ENCODE data around the gene POU2AF1. TPM values are rescaled to one million over a fixed set of nuclear protein-coding genes. Genes with fewer than 3 reads are reported as not detected.
A peak's percentile ranks its signal among the peaks of the same experiment; 100 is the strongest.

POU2AF1 gene
- total and polyA plus RNA-seq, 2 of the 13 experiments (the other 11 are each of a cell fraction or from before 2014, with no cell fraction given), result 1.9 to 3.6 TPM

GRCh38 chr11:111360150-111361043 lies 18.7 kb downstream of the POU2AF1 start (continued):
- TF ChIP-seq GABPB1 (CRISPR knock-in tag; IDR thresholded peaks at IDR 0.05) (peak; percentile 83), TCF7 (IDR thresholded peaks at IDR 0.05; ENCODE audit: low read depth) (peak; percentile 95), HES4 (CRISPR knock-in tag; IDR thresholded peaks at IDR 0.05; ENCODE audit: borderline replicate concordance) (0 out of 2 replicates have a peak, but pooled peaks have one; percentile 40), ZZZ3 (CRISPR knock-in tag; IDR thresholded peaks at IDR 0.05; ENCODE audit: borderline replicate concordance) (no peak; the same call in 1 of the 2 replicates), BCL3 (CRISPR knock-in tag; IDR thresholded peaks at IDR 0.05) (peak; percentile 89), ZNF772 (CRISPR knock-in tag; IDR thresholded peaks at IDR 0.05) (peak; percentile 92; the same call in 1 of the 2 replicates), MTF1 (CRISPR knock-in tag; IDR thresholded peaks at IDR 0.05) (peak; percentile 42; the same call in 1 of the 2 replicates), TSC22D2 (CRISPR knock-in tag; IDR thresholded peaks at IDR 0.05; ENCODE audit: borderline replicate concordance) (no peak; the same call in 1 of the 2 replicates), ZSCAN21 (CRISPR knock-in tag; IDR thresholded peaks at IDR 0.05; ENCODE audit: borderline replicate concordance) (peak; percentile 95), ZFY (CRISPR knock-in tag; IDR thresholded peaks at IDR 0.05) (peak; percentile 83), ZNF550 (CRISPR knock-in tag; IDR thresholded peaks at IDR 0.05; ENCODE audit: borderline replicate concordance) (no peak), REPIN1 (CRISPR knock-in tag; IDR thresholded peaks at IDR 0.05; ENCODE audit: borderline replicate concordance, low read depth) (peak; percentile 95), TCF7L2 (IDR thresholded peaks at IDR 0.05; ENCODE audit: low read depth, low read length) (peak; percentile 80; the same call in 1 of the 2 replicates), XRCC5 (optimal IDR thresholded peaks at IDR 0.05; ENCODE audit: low read length) (peak; percentile 74), ZNF891 (CRISPR knock-in tag; IDR thresholded peaks at IDR 0.05) (peak; percentile 95), BRF2 (CRISPR knock-in tag; IDR thresholded peaks at IDR 0.05) (peak; percentile 61; the same call in 1 of the 2 replicates)
- TF ChIP-seq, protein P1, sequence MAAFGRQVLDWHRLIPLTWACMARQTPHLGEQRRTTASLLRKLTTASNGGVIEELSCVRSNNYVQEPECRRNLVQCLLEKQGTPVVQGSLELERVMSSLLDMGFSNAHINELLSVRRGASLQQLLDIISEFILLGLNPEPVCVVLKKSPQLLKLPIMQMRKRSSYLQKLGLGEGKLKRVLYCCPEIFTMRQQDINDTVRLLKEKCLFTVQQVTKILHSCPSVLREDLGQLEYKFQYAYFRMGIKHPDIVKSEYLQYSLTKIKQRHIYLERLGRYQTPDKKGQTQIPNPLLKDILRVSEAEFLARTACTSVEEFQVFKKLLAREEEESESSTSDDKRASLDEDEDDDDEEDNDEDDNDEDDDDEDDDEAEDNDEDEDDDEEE (CRISPR knock-in tag; IDR thresholded peaks at IDR 0.05), result no peak
- TF ChIP-seq, protein P2, sequence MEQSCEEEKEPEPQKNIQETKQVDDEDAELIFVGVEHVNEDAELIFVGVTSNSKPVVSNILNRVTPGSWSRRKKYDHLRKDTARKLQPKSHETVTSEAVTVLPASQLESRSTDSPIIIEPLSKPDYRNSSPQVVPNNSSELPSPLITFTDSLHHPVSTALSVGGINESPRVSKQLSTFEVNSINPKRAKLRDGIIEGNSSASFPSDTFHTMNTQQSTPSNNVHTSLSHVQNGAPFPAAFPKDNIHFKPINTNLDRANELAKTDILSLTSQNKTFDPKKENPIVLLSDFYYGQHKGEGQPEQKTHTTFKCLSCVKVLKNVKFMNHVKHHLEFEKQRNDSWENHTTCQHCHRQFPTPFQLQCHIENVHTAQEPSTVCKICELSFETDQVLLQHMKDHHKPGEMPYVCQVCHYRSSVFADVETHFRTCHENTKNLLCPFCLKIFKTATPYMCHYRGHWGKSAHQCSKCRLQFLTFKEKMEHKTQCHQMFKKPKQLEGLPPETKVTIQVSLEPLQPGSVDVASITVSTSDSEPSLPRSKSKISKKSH (CRISPR knock-in tag; IDR thresholded peaks at IDR 0.05; ENCODE audit: borderline replicate concordance), result peak; percentile 84
- TF ChIP-seq, protein P3, sequence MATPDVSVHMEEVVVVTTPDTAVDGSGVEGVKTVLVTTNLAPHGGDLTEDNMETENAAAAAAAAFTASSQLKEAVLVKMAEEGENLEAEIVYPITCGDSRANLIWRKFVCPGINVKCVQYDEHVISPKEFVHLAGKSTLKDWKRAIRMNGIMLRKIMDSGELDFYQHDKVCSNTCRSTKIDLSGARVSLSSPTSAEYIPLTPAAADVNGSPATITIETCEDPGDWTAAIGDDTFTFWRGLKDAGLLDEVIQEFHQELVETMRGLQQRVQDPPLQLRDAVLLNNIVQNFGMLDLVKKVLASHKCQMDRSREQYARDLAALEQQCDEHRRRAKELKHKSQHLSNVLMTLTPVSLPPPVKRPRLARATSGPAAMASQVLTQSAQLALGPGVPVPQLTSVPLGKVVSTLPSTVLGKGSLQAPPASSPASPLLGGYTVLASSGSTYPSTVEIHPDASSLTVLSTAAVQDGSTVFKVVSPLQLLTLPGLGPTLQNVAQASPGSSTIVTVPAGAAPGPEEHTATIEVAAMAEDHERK (CRISPR knock-in tag; IDR thresholded peaks at IDR 0.05; ENCODE audit: low read depth), result 0 out of 2 replicates have a peak, but pooled peaks have one; percentile 35
- TF ChIP-seq, protein P4, sequence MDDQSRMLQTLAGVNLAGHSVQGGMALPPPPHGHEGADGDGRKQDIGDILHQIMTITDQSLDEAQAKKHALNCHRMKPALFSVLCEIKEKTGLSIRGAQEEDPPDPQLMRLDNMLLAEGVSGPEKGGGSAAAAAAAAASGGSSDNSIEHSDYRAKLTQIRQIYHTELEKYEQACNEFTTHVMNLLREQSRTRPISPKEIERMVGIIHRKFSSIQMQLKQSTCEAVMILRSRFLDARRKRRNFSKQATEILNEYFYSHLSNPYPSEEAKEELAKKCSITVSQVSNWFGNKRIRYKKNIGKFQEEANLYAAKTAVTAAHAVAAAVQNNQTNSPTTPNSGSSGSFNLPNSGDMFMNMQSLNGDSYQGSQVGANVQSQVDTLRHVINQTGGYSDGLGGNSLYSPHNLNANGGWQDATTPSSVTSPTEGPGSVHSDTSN (CRISPR knock-in tag; IDR thresholded peaks at IDR 0.05; ENCODE audit: borderline replicate concordance), result no peak
